HepG2 (cell line): ENCODE measurements around the gene UBE2D4. TPM values are rescaled to one million over a fixed set of nuclear protein-coding genes. Genes with fewer than 3 reads are reported as not detected.
A peak's percentile ranks its signal among the peaks of the same experiment; 100 is the strongest.

Source experiments
- CENPBD1 ChIP-seq: sonication (generic); formaldehyde crosslinking; IDR thresholded peaks from 2 replicates; pipeline ENCODE4 v1.8.0; 2022; ENCODE audit warnings: missing genetic modification reagents, low read depth, mild to moderate bottlenecking, borderline replicate concordance
- CREBL2 ChIP-seq: sonication (generic); formaldehyde crosslinking; IDR thresholded peaks from 2 replicates; pipeline ENCODE4 v1.8.1; 2023; ENCODE audit warnings: missing genetic modification reagents, mild to moderate bottlenecking, borderline replicate concordance
- HHEX ChIP-seq: IDR thresholded peaks from 2 replicates; pipeline ENCODE4 v1.6.1; 2016; ENCODE audit warnings: control low read depth
- KLF16 ChIP-seq, 2 experiments: sonication (generic) in 1 of 2; formaldehyde crosslinking in 1 of 2; IDR thresholded peaks; 2 replicates each; pipeline versions ENCODE4 v1.6.1 to v1.8.0; 2016 to 2023; ENCODE audit warnings: missing genetic modification reagents in 2 of 2, missing compliant biosample characterization in 1 of 2
- PBX2 ChIP-seq: IDR thresholded peaks from 2 replicates; pipeline ENCODE4 v1.6.1; 2016; ENCODE audit warnings: control low read depth
- PRDM10 ChIP-seq: sonication (generic); formaldehyde crosslinking; IDR thresholded peaks from 2 replicates; pipeline ENCODE4 v1.4.0; 2020; ENCODE audit warnings: low read depth, missing genetic modification reagents
- RERE ChIP-seq: IDR thresholded peaks from 2 replicates; pipeline ENCODE4 v1.6.1; 2016; ENCODE audit warnings: low read depth, missing genetic modification reagents, missing compliant biosample characterization
- SALL2 ChIP-seq: sonication (generic); formaldehyde crosslinking; IDR thresholded peaks from 2 replicates; pipeline ENCODE4 v1.8.1; 2023; ENCODE audit warnings: mild to moderate bottlenecking, missing genetic modification reagents, inconsistent platforms
- SMAD3 ChIP-seq: sonication (generic); formaldehyde crosslinking; IDR thresholded peaks from 2 replicates; pipeline ENCODE4 v1.4.0; 2020; ENCODE audit warnings: missing genetic modification reagents
- THAP8 ChIP-seq: sonication (generic); formaldehyde crosslinking; IDR thresholded peaks from 2 replicates; pipeline ENCODE4 v1.5.1; 2020; ENCODE audit warnings: missing genetic modification reagents, mild to moderate bottlenecking, borderline replicate concordance
- XRCC5 ChIP-seq: fragments of 200-400 bp; formaldehyde crosslinking; optimal IDR thresholded peaks from 2 replicates; pipeline ENCODE3; 2017; ENCODE audit warnings: mild to moderate bottlenecking, low read length
- ZFP41 ChIP-seq: sonication (generic); formaldehyde crosslinking; IDR thresholded peaks from 2 replicates; pipeline ENCODE4 v1.4.0; 2020; ENCODE audit warnings: mild to moderate bottlenecking, missing genetic modification reagents, borderline replicate concordance
- ZNF136 ChIP-seq: sonication (generic); formaldehyde crosslinking; IDR thresholded peaks from 2 replicates; pipeline ENCODE4 v1.8.1; 2022; ENCODE audit warnings: low read depth, mild to moderate bottlenecking, moderate library complexity, missing genetic modification reagents
- ZNF281 ChIP-seq: sonication (generic); formaldehyde crosslinking; IDR thresholded peaks from 2 replicates; pipeline ENCODE4 v1.4.0; 2020; ENCODE audit warnings: missing genetic modification reagents, borderline replicate concordance
- ZNF431 ChIP-seq: sonication (generic); formaldehyde crosslinking; IDR thresholded peaks from 2 replicates; pipeline ENCODE4 v1.9.0; 2022; ENCODE audit warnings: missing genetic modification reagents, low read depth, mild to moderate bottlenecking, borderline replicate concordance
- polyA plus RNA-seq, 8 experiments: library from polyadenylated mRNA; depleted of rRNA in 3 of 8; stranded (reverse) in 7 of 8; unstranded in 1 of 8; fragments of >200 nt; fragmentation: Illumina TruSeq in 4 of 8; extraction: Trizol in 4 of 8; gene quantifications; 2 replicates each; pipeline versions ENCODE4 v1.2.1 to v1.2.3, GENCODE V29; 2011 to 2016; ENCODE audit warnings: low read depth in 4 of 8, missing spikeins in 1 of 8, mixed read lengths in 1 of 8; ENCODE audit not compliant: insufficient read depth in 1 of 8
- total RNA-seq, 5 experiments: library from RNA; depleted of rRNA; stranded (reverse); fragments of >200 nt; fragmentation: Illumina TruSeq; extraction: Trizol; gene quantifications; 2 replicates each; pipeline ENCODE4 v1.2.3, GENCODE V29; 2016; ENCODE audit warnings: low read depth in 1 of 5

Gene UBE2D4
- total and polyA plus RNA-seq, 2 of the 13 experiments (the other 11 are each of a cell fraction or from before 2014, with no cell fraction given) = 9.9 to 16.0 TPM

- TF ChIP-seq ZFP41 (CRISPR knock-in tag) = no peak; the same call in 1 of the 2 replicates
- 0 out of 2 replicates have a peak, but pooled peaks have one; percentile 6 for TF ChIP-seq ZNF136 (CRISPR knock-in tag)
- no peak for TF ChIP-seq ZNF281 (CRISPR knock-in tag)
- TF ChIP-seq SALL2 (CRISPR knock-in tag) = no peak
- no peak for TF ChIP-seq PBX2
- TF ChIP-seq ZNF431 (CRISPR knock-in tag) = no peak
- TF ChIP-seq CREBL2 (CRISPR knock-in tag) = no peak
- no peak for TF ChIP-seq XRCC5
- no peak for TF ChIP-seq SMAD3 (CRISPR knock-in tag)
- 0 out of 2 replicates have a peak, but pooled peaks have one; percentile 8 for TF ChIP-seq CENPBD1
- TF ChIP-seq PRDM10 (CRISPR knock-in tag) = no peak
- TF ChIP-seq KLF16 (CRISPR knock-in tag; IDR thresholded peaks at IDR 0.05) = no peak
- TF ChIP-seq RERE = no peak
- no peak for TF ChIP-seq HHEX (CRISPR knock-in tag)
- no peak for TF ChIP-seq THAP8 (CRISPR knock-in tag)
These were observed 525 bp downstream of the UBE2D4 start (continued) for GRCh38 chr7:43926798-43927123.
